Measurements from ENCODE around the gene SPHK1. TPM values are rescaled to one million over a fixed set of nuclear protein-coding genes. Genes with fewer than 3 reads are reported as not detected.
A peak's percentile ranks its signal among the peaks of the same experiment; 100 is the strongest.

SPHK1 gene
- total RNA-seq, 2 experiments from 2014 or later: 3.4 to 3.9 TPM

- Mint-ChIP-seq H3K36me3 (no peaks in the 10 kb centered on the region), H3K9me3 (no peaks in the 10 kb centered on the region), H3K4me1 (no peaks in the 10 kb centered on the region), H3K4me3 (no peak overlapping the region), H3K27ac (no peak overlapping the region), H3K27me3 (peaks cover 5% of the 10 kb centered on the region)
- ATAC-seq (ENCODE audit: low read depth) (no peak), DNase-seq (no peak)
- POLR2A ChIA-PET: interaction anchor here (1.4 kb wide), 1 partner anchor 14 kb away, joined by 3 read pairs; the partner anchor contains the start of gene SPHK1
Observed at GRCh38 chr17:76369804-76370203, 14.6 kb upstream of the SPHK1 start.

GRCh38 chr17:76370261-76370993 lies 14.0 kb upstream of the SPHK1 start:
- POLR2A ChIA-PET: interaction anchor here (1.4 kb wide), 1 partner anchor 14 kb away, joined by 3 read pairs; the partner anchor contains the start of gene SPHK1
- Mint-ChIP-seq H3K9me3 (no peaks in the 10 kb centered on the region), H3K4me1 (no peaks in the 10 kb centered on the region)

GRCh38 chr17:76371656-76372628 lies 12.5 kb upstream of the SPHK1 start:
- ATAC-seq (ENCODE audit: low read depth): no peak
- Mint-ChIP-seq H3K4me1 (no peaks in the 10 kb centered on the region), H3K27me3 (peaks cover 5% of the 10 kb centered on the region), H3K4me3 (no peak overlapping the region), H3K9me3 (no peaks in the 10 kb centered on the region), H3K27ac (no peak overlapping the region), H3K36me3 (no peaks in the 10 kb centered on the region)
- DNase-seq: no peak
- POLR2A ChIA-PET: interaction anchor here (0.6 to 0.7 kb wide), 5 partner anchors 9 to 455 kb away, joined by 3 to 9 read pairs (median 5); no protein-coding TSS in a partner anchor

More at GRCh38 chr17:76370261-76370993, 14.0 kb upstream of the SPHK1 start:
- Mint-ChIP-seq H3K36me3 (no peaks in the 10 kb centered on the region), H3K27me3 (peaks cover 5% of the 10 kb centered on the region), H3K4me3 (no peak overlapping the region), H3K27ac (no peak overlapping the region)
- no peak for DNase-seq
- no peak for ATAC-seq (ENCODE audit: low read depth)

- H3K4me1 Mint-ChIP-seq: no peaks in the 10 kb centered on the region
- no peak overlapping the region for H3K27ac Mint-ChIP-seq
- no peaks in the 10 kb centered on the region for H3K9me3 Mint-ChIP-seq
- POLR2A ChIA-PET: no interaction called here
- DNase-seq (no peak), ATAC-seq (ENCODE audit: low read depth) (no peak)
- no peak overlapping the region for H3K4me3 Mint-ChIP-seq
- no peaks in the 10 kb centered on the region for H3K36me3 Mint-ChIP-seq
- peaks cover 5% of the 10 kb centered on the region for H3K27me3 Mint-ChIP-seq
Observed at GRCh38 chr17:76376318-76377133, 7.9 kb upstream of the SPHK1 start.

GRCh38 chr17:76378548-76379274 lies 5.7 kb upstream of the SPHK1 start:
- POLR2A ChIA-PET: no interaction called here
- Mint-ChIP-seq H3K36me3 (no peaks in the 10 kb centered on the region), H3K27ac (no peak overlapping the region), H3K4me3 (no peak overlapping the region), H3K27me3 (peaks cover 3% of the 10 kb centered on the region), H3K4me1 (peaks cover 2% of the 10 kb centered on the region), H3K9me3 (no peaks in the 10 kb centered on the region)
- ATAC-seq (ENCODE audit: low read depth) (no peak), DNase-seq (no peak)

GRCh38 chr17:76379275-76379641 lies 5.2 kb upstream of the SPHK1 start:
- peaks cover 3% of the 10 kb centered on the region for H3K27me3 Mint-ChIP-seq
- ATAC-seq (ENCODE audit: low read depth) (no peak), DNase-seq (no peak)
- H3K36me3 Mint-ChIP-seq: no peaks in the 10 kb centered on the region
- H3K27ac Mint-ChIP-seq: no peak overlapping the region
- peaks cover 2% of the 10 kb centered on the region for H3K4me1 Mint-ChIP-seq
- no peak overlapping the region for H3K4me3 Mint-ChIP-seq
- POLR2A ChIA-PET: no interaction called here
- no peaks in the 10 kb centered on the region for H3K9me3 Mint-ChIP-seq

- ATAC-seq (ENCODE audit: low read depth): no peak
- POLR2A ChIA-PET: interaction anchor here (1.1 kb wide), 1 partner anchor 27 kb away, joined by 5 read pairs; no protein-coding TSS in a partner anchor
- peaks cover 2% of the 10 kb centered on the region for H3K4me1 Mint-ChIP-seq
Observed at GRCh38 chr17:76379646-76380376, 4.6 kb upstream of the SPHK1 start.

GRCh38 chr17:76381633-76382350 lies 2.6 kb upstream of the SPHK1 start:
- Mint-ChIP-seq H3K27me3 (peaks cover 3% of the 10 kb centered on the region), H3K9me3 (no peaks in the 10 kb centered on the region), H3K4me3 (peak overlapping the region; percentile 89), H3K27ac (no peak overlapping the region), H3K36me3 (no peaks in the 10 kb centered on the region), H3K4me1 (peaks cover 5% of the 10 kb centered on the region)
- DNase-seq (no peak), ATAC-seq (ENCODE audit: low read depth) (no peak)
- POLR2A ChIA-PET: interaction anchor here (0.7 to 6.1 kb wide), 2 partner anchors 28 to 278 kb away, joined by 3 to 63 read pairs; partner anchors contain the start of genes EXOC7 and PRPSAP1

More at GRCh38 chr17:76379646-76380376, 4.6 kb upstream of the SPHK1 start:
- H3K4me3 Mint-ChIP-seq: no peak overlapping the region
- no peaks in the 10 kb centered on the region for H3K9me3 Mint-ChIP-seq
- peaks cover 3% of the 10 kb centered on the region for H3K27me3 Mint-ChIP-seq
- no peak overlapping the region for H3K27ac Mint-ChIP-seq
- no peak for DNase-seq
- H3K36me3 Mint-ChIP-seq: no peaks in the 10 kb centered on the region

GRCh38 chr17:76382351-76382802 lies 2.0 kb upstream of the SPHK1 start:
- Mint-ChIP-seq H3K4me3 (peak overlapping the region; percentile 89), H3K9me3 (no peaks in the 10 kb centered on the region), H3K4me1 (peaks cover 5% of the 10 kb centered on the region), H3K27me3 (peaks cover 3% of the 10 kb centered on the region), H3K27ac (no peak overlapping the region), H3K36me3 (no peaks in the 10 kb centered on the region)
- POLR2A ChIA-PET: interaction anchor here (0.7 to 6.1 kb wide), 3 partner anchors 29 to 278 kb away, joined by 3 to 63 read pairs (median 5); partner anchors contain the start of genes EXOC7 and PRPSAP1
- ATAC-seq (ENCODE audit: low read depth) (no peak), DNase-seq (no peak)

- Mint-ChIP-seq H3K27ac (no peak overlapping the region), H3K4me3 (peak overlapping the region; percentile 89), H3K4me1 (peaks cover 5% of the 10 kb centered on the region), H3K27me3 (peaks cover 3% of the 10 kb centered on the region), H3K9me3 (no peaks in the 10 kb centered on the region), H3K36me3 (no peaks in the 10 kb centered on the region)
- no peak for DNase-seq
- ATAC-seq (ENCODE audit: low read depth): peak; percentile 64
- POLR2A ChIA-PET: interaction anchor here (1.1 to 6.1 kb wide), 2 partner anchors 29 to 191 kb away, joined by 5 to 63 read pairs; partner anchors contain the start of gene PRPSAP1
Observed at GRCh38 chr17:76382803-76383545, 1.4 kb upstream of the SPHK1 start.
